Sigmoid colon (tissue), 7 donors: ENCODE data around the gene MRPL11. TPM values are rescaled to one million over a fixed set of nuclear protein-coding genes. Genes with fewer than 3 reads are reported as not detected.
"Not testable (repeated sequence)": the region's sequence is repeated elsewhere in the genome, so short reads cannot be mapped to it uniquely, and the experiment has no call there.

Experiments used
- DNase-seq: peaks from one replicate; pipeline ENCODE4 v3.0.0-alpha.2; 2019
- H3K27ac ChIP-seq, 4 donors: fragments of 200-600 bp; sonication (generic); one replicate each; pipeline ENCODE4 v1.5.1; 2016 to 2019; ENCODE audit warnings: mild to moderate bottlenecking in 1 of 4
- H3K27me3 ChIP-seq, 3 donors: fragments of 200-600 bp; sonication (generic); one replicate each; pipeline ENCODE4 v1.5.1; 2019; ENCODE audit warnings: mild to moderate bottlenecking in 1 of 3
- H3K36me3 ChIP-seq, 4 donors: fragments of 200-600 bp; sonication (generic); one replicate each; pipeline ENCODE4 v1.5.1; 2016 to 2019
- H3K4me1 ChIP-seq, 4 donors: fragments of 200-600 bp; sonication (generic); one replicate each; pipeline ENCODE4 v1.5.1; 2017 to 2019
- H3K4me3 ChIP-seq, 4 donors: fragments of 200-600 bp; sonication (generic); one replicate each; pipeline ENCODE4 v1.5.1; 2017 to 2019; ENCODE audit warnings: mild to moderate bottlenecking in 2 of 4, moderate library complexity in 1 of 4
- H3K9me3 ChIP-seq, 4 donors: fragments of 200-600 bp in 3 of 4; sonication (generic) in 3 of 4; one replicate each; pipeline versions ENCODE4 v1.5.1 to v1.6.1; 2013 to 2019
- CTCF ChIP-seq, 4 experiments: fragments of 450-650 bp in 3 of 4; fragments of 200-600 bp in 1 of 4; IDR thresholded peaks; one replicate each; pipeline ENCODE4 v1.5.1; 2016 to 2019; ENCODE audit warnings: antibody characterized with exemption in 4 of 4, mild to moderate bottlenecking in 3 of 4, moderate library complexity in 2 of 4
- EP300 ChIP-seq, 4 donors: sonication (generic); formaldehyde crosslinking; IDR thresholded peaks; one replicate each; pipeline ENCODE4 v1.6.1; 2017; ENCODE audit warnings: antibody characterized with exemption in 4 of 4
- POLR2A ChIP-seq, 2 donors: fragments of 450-650 bp; IDR thresholded peaks; one replicate each; pipeline ENCODE4 v1.6.1; 2016; ENCODE audit warnings: antibody characterized with exemption in 2 of 2, mild to moderate bottlenecking in 2 of 2, moderate library complexity in 2 of 2
- POLR2AphosphoS5 ChIP-seq, 4 donors: sonication (generic); formaldehyde crosslinking; IDR thresholded peaks; one replicate each; pipeline ENCODE4 v1.6.1; 2017; ENCODE audit warnings: antibody characterized with exemption in 4 of 4
- WGBS, 2 donors: extraction: QIAGEN DNeasy Blood & Tissue Kit; methylation state at CpG; one replicate each; pipeline ENCODE4 v1.1.7; 2013; 5-methylcytosine and 5-hydroxymethylcytosine counted together
- intact Hi-C: fragments of 100-400 bp; cut with DNase I; formaldehyde crosslinking; loops from one replicate; pipeline ENCODE4 v1.15.1; 2023
- polyA plus RNA-seq, 3 donors: library from polyadenylated mRNA; stranded (reverse); fragments of 200-250 nt; gene quantifications; one replicate each; pipeline ENCODE4 v1.2.3, GENCODE V29; 2013
- total RNA-seq, 4 donors: library from RNA; depleted of rRNA; stranded (reverse); fragments of >200 nt; gene quantifications; one replicate each; pipeline ENCODE4 v1.1.0, GENCODE V29; 2016
- donor health status: healthy with polysubstance abuse.
- donor health status: Bipolar disorder and iron deficiency.
- donor health status: healthy.

The MRPL11 gene
- total and polyA plus RNA-seq, 7 donors: 54.2 to 110 (median 65.1) TPM

GRCh38 chr11:66448523-66448922 is 9.9 kb upstream of the MRPL11 start:
- 78% methylated on average over 4 of the region's 4 CpGs for WGBS, 2 donors
- no peaks in the 10 kb centered on the region for H3K27me3 ChIP-seq
- intact Hi-C loops: no loop called here
- H3K27ac ChIP-seq: no peak overlapping the region
- no peaks in the 10 kb centered on the region for H3K4me1 ChIP-seq
- H3K9me3 ChIP-seq: no peaks in the 10 kb centered on the region
- no peak overlapping the region for H3K4me3 ChIP-seq
- TF ChIP-seq EP300 (IDR thresholded peaks at IDR 0.05) (no peak), POLR2AphosphoS5 (IDR thresholded peaks at IDR 0.05) (no peak), CTCF (IDR thresholded peaks at IDR 0.05) (no peak), POLR2A (IDR thresholded peaks at IDR 0.05) (no peak)
- H3K36me3 ChIP-seq: no peaks in the 10 kb centered on the region
- DNase-seq: no peak

- TF ChIP-seq POLR2A (IDR thresholded peaks at IDR 0.05) (no peak), CTCF (IDR thresholded peaks at IDR 0.05) (no peak), POLR2AphosphoS5 (IDR thresholded peaks at IDR 0.05) (no peak), EP300 (IDR thresholded peaks at IDR 0.05) (no peak)
- intact Hi-C loops: no loop called here
- DNase-seq: no peak
- no peak overlapping the region for H3K27ac ChIP-seq
- no peaks in the 10 kb centered on the region for H3K36me3 ChIP-seq
- no peaks in the 10 kb centered on the region for H3K4me1 ChIP-seq
- peaks cover 0 to 7% (median 0%) of the 10 kb centered on the region in 4 donors for H3K9me3 ChIP-seq
- no peak overlapping the region for H3K4me3 ChIP-seq
- H3K27me3 ChIP-seq: no peaks in the 10 kb centered on the region
Observed at GRCh38 chr11:66447012-66447411, 8.4 kb upstream of the MRPL11 start.

GRCh38 chr11:66443602-66444001 is 5.0 kb upstream of the MRPL11 start:
- 83 to 85% methylated on average over 4 of the region's 4 CpGs for WGBS, 2 donors
- no peaks in the 10 kb centered on the region for H3K4me1 ChIP-seq
- no peaks in the 10 kb centered on the region for H3K27me3 ChIP-seq
- peaks cover 0 to 7% (median 0%) of the 10 kb centered on the region in 4 donors for H3K9me3 ChIP-seq
- DNase-seq: no peak
- no peak for TF ChIP-seq POLR2A (IDR thresholded peaks at IDR 0.05)
- no peak for TF ChIP-seq POLR2AphosphoS5 (IDR thresholded peaks at IDR 0.05)
- no peak for TF ChIP-seq EP300 (IDR thresholded peaks at IDR 0.05)
- TF ChIP-seq CTCF (IDR thresholded peaks at IDR 0.05): no peak
- no peak overlapping the region for H3K4me3 ChIP-seq
- intact Hi-C loops: no loop called here
- H3K36me3 ChIP-seq: no peaks in the 10 kb centered on the region
- H3K27ac ChIP-seq: no peak overlapping the region

- H3K27ac ChIP-seq, DNase-seq, H3K27me3 ChIP-seq, H3K4me1 ChIP-seq, H3K9me3 ChIP-seq, H3K4me3 ChIP-seq, intact Hi-C loops: not testable (repeated sequence)
- WGBS, 2 donors: 90 to 95% methylated on average over 27 of the region's 27 CpGs
- peaks cover 0 to 12% (median 6%) of the 10 kb centered on the region in 4 donors for H3K36me3 ChIP-seq
Observed at GRCh38 chr11:66440940-66441282, 2.3 kb upstream of the MRPL11 start.

GRCh38 chr11:66440101-66440939 is 1.7 kb upstream of the MRPL11 start:
- H3K36me3 ChIP-seq: peaks cover 0 to 18% (median 12%) of the 10 kb centered on the region in 4 donors
- H3K4me1 ChIP-seq, H3K27ac ChIP-seq, H3K27me3 ChIP-seq, H3K4me3 ChIP-seq, DNase-seq, intact Hi-C loops, H3K9me3 ChIP-seq: not testable (repeated sequence)
- 91% methylated on average over 29 of the region's 29 CpGs for WGBS, 2 donors
